GM18870 (cell line): ENCODE data around the gene ALDH1L1.

ENCODE experiments used
- ATAC-seq: cut with Tn5 transposase; IDR thresholded peaks from one replicate; pipeline ENCODE4 v1.9.1; 2021; ENCODE audit warnings: moderate library complexity; ENCODE audit not compliant: unreplicated experiment

Gene ALDH1L1

DNA sequence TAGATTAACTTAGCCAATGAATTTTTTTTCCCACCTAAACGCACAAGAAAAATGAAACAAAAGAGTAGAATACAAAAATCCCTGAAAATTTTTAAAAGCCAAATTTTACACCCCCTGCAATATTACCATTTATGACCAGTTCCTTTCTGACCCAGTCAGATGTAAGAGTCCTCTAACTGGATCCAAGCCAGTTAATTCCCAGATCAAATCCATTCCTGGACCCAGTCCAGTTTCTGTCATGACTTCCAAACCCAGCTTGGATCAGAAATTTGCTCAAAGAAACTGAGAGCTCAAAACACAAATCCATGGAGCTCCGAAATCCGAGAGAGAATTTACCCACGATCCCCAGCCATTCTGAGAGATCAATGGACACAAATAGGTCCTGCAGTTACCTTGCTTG is 17.0 kb upstream of the ALDH1L1 start:
- no peak for ATAC-seq

DNA sequence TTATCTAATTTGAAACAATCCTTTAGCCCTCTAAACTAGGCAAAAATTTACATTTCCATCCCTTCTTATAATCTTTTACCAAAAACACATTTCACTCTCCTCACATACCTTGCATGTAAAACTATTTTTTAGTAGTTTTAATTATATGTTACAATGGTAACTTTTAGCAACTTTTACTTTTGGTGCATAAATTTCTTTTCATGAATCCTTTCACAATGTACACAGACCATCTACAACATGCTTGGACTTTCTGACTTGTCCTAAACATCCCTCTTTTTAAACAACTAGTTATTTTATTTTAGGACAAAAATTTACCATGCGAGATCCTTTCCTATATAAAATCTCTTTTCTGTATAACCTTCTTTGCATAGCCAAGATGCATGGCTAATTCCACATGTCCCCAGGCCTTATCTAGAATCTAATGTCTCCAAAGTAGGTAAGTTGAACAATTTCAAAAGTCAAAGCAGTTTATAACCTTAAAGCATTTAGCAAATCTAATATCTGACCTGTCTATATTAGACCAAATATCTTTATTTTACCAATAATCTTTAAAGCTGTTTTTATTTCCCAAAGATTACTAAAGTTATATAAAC is 14.4 kb upstream of the ALDH1L1 start:
- no peak for ATAC-seq

DNA sequence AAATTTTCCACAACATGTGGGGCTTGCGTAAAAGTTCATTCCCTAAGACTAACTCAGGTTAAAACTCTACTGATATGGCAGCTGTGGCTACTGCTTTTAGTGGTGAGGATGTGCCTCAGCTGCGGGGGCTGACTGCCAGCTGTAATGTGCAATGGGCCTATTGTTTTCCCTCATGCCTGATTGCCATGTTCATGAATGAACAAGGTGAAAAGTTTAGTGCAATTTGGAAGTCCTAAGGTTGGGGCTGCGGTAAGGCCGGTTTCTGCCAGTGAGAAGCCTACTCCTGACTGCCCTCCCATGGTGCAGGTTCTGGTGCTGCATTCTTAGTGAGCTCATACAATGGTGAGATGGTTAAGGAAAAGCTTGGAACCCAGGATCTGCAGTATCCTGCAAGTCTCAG is 10.9 kb upstream of the ALDH1L1 start:
- no peak for ATAC-seq

DNA sequence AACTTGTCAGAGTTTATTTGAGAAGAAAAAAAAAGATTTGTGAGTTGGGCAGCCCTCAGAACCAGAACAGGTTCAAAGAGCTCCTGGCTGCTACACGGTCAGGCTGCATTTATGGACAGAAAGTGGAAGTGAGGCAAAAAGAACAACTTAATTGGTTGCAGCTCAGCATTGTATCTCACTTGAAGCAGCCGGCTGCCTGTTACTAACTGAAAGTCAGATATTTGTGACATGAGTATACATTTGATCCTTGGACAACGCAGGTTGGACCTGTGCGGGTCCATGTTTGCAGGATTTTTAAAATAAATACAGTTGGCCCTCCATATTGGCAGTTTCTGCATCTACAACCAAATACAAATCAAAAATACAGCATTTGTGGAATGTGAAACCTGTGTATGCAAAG is 7.5 kb upstream of the ALDH1L1 start:
- ATAC-seq: no peak

GRCh38 chr3:126186749-126187148 is 6.4 kb upstream of the ALDH1L1 start:
- ATAC-seq: no peak

DNA sequence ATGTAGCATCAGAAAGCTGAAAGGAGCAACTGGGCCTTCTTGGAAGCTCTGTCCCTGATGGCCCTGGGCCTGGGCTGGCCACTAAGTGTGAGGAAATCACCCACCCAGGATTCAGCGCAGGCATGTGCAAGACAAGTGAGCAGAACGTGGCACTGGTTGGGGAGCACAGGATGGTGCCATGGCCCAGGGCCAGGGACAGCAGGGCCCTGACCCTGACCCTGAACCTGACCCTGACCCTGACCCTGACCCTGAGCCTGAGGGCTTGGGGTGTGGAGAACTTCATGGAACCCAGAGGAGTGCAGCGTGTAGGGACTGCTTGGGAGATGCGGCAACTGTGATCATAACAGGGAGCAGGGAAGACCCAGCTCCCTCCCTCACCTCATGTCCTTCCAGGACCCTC is 5.9 kb upstream of the ALDH1L1 start:
- ATAC-seq: no peak

GRCh38 chr3:126184465-126185000 is 4.1 kb upstream of the ALDH1L1 start:
- no peak for ATAC-seq

GRCh38 chr3:126181398-126181725 is 976 bp upstream of the ALDH1L1 start:
- no peak for ATAC-seq

- ATAC-seq: no peak
Observed at GRCh38 chr3:126179825-126180476, 435 bp downstream of the ALDH1L1 start.

GRCh38 chr3:126170073-126170777 is 10.2 kb downstream of the ALDH1L1 start:
- no peak for ATAC-seq

- ATAC-seq: no peak
Observed at GRCh38 chr3:126167566-126167965, 12.8 kb downstream of the ALDH1L1 start.

DNA sequence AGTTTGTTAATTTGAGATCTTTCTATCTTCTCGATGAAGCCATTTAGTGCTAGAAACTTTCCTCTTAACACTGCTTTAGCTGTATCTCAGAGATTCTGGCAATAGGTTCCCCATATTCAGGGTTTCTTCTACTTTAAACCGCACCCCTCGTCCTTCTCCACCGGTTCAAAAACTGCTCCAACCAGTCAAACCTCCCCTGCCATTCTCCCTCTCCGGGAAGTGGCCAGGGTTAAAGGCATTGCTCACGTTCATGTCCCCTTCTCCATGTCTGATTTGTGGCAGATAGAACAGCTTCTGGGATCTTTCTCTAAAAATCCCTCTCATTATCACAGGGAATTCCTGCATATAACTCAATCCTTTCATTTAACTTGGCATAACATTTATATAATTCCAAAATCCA is 14.4 kb downstream of the ALDH1L1 start:
- ATAC-seq: no peak

GRCh38 chr3:126161309-126161708 is 19.1 kb downstream of the ALDH1L1 start:
- ATAC-seq: no peak

DNA sequence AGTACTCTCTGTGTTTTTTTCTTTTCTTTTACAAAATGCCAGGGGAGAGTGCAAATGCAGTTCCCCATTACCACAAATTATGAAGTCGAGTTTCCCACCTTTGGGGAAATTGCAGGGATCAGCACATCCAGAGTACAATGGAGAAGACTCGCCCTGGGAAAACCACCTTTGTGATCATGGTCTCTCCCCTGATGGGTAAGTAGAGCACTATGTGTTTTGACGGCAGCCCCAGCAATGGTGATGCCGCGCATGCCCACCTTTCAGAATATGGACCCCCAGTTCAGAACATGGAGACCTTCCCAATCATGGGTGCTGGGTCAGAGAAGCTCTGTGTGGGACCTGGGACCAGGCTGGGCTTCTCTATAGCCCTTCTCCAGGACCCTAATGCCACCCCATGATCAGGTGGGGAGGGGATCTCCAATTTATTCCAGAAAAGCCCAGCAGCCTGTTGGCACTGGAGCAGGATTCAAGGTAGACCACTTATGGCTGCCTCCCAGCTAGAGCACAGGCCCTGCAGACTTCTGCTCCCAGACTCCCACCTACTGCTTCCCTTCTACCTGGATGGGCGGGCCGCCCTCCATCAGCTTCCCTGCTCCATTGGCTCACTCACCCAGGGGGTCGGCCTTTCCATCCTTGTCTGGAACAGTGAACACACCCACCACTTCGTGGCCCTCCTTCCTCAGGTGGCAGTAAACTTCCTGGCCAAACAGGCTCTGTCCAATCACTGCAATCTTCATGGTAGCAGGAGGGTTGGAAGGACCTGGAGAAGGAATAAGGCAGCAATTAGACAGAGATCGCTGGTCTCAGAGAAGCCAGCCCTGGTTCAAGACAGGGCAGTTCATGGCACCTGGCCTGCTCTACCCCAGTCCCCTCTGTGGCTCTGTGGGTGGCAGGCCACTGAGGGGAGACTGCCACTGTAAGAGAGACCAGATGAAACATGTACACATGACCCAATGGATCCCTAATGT is 19.9 kb downstream of the ALDH1L1 start:
- ATAC-seq: no peak

- ATAC-seq: no peak
Observed at GRCh38 chr3:126159476-126159875, 20.9 kb downstream of the ALDH1L1 start.

GRCh38 chr3:126158912-126159454 is 21.4 kb downstream of the ALDH1L1 start:
- no peak for ATAC-seq

GRCh38 chr3:126158016-126158911 is 22.1 kb downstream of the ALDH1L1 start:
- no peak for ATAC-seq

GRCh38 chr3:126157083-126157768 is 23.2 kb downstream of the ALDH1L1 start:
- no peak for ATAC-seq

DNA sequence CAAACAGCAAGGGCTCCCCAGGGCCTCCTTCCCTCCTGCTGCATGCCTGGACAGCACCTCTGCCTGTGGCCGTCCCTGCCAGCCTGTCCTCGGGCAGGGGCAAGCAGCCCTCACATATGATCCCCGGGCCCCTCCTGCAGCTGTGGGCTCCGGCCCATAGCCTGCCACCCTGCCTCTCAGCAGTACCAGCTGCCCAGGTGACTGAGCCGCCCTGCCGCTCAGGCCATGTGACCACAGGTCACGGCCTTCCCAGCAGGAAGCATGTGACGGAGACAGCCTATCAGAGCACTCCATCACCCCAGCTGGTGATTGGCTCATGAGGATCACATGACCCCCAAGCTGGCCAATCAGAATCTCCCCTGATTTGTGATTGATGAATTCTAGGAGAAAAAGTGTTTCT is 23.9 kb downstream of the ALDH1L1 start:
- no peak for ATAC-seq
